Loucy (cell line): ENCODE results near the gene C1orf35.

Source experiments
- H2AFZ ChIP-seq: fragments of 200-600 bp; sonication (generic); 2 replicates; pipeline ENCODE4 v1.6.0; 2016; ENCODE audit warnings: antibody characterized with exemption, mild to moderate bottlenecking, low read length, moderate library complexity
- H3F3A ChIP-seq: fragments of 200-600 bp; 2 replicates; pipeline ENCODE4 v1.6.0; 2016; ENCODE audit warnings: antibody characterized with exemption, low read depth, mild to moderate bottlenecking
- H3K27me3 ChIP-seq: fragments of 200-600 bp; sonication (generic); 2 replicates; pipeline ENCODE4 v1.6.1; 2014; ENCODE audit warnings: low read length, mild to moderate bottlenecking; ENCODE audit not compliant: insufficient read depth, poor library complexity, severe bottlenecking
- H3K36me3 ChIP-seq: fragments of 200-600 bp; sonication (generic); 2 replicates; pipeline ENCODE4 v1.6.1; 2016; ENCODE audit warnings: low read length; ENCODE audit not compliant: insufficient read depth
- H3K4me1 ChIP-seq: fragments of 200-600 bp; sonication (generic); 2 replicates; pipeline ENCODE4 v1.5.1; 2014; ENCODE audit warnings: low read length, mild to moderate bottlenecking; ENCODE audit not compliant: insufficient read depth, poor library complexity, severe bottlenecking
- H3K4me2 ChIP-seq: fragments of 200-600 bp; sonication (generic); 2 replicates; pipeline ENCODE4 v1.6.0; 2014; ENCODE audit warnings: antibody characterized with exemption, low read length, low read depth, mild to moderate bottlenecking; ENCODE audit not compliant: poor library complexity, severe bottlenecking
- H3K4me3 ChIP-seq: fragments of 200-600 bp; sonication (generic); 2 replicates; pipeline ENCODE4 v1.5.1; 2014; ENCODE audit warnings: low read length, mild to moderate bottlenecking, mixed read lengths; ENCODE audit not compliant: poor library complexity, severe bottlenecking
- H3K79me2 ChIP-seq: fragments of 200-600 bp; sonication (generic); 2 replicates; pipeline ENCODE4 v1.6.1; 2014; ENCODE audit warnings: low read length; ENCODE audit not compliant: insufficient read depth
- H3K9ac ChIP-seq: fragments of 200-600 bp; sonication (generic); 2 replicates; pipeline ENCODE4 v1.6.0; 2014; ENCODE audit warnings: mild to moderate bottlenecking, low read depth, low read length, moderate library complexity; ENCODE audit not compliant: poor library complexity, severe bottlenecking
- H3K9me2 ChIP-seq: fragments of 200-600 bp; sonication (generic); replicated peaks from 2 replicates; pipeline ENCODE4 v1.6.1; 2016; ENCODE audit warnings: low read depth, low read length, mixed read lengths
- H3K9me3 ChIP-seq: fragments of 200-600 bp; sonication (generic); 2 replicates; pipeline ENCODE4 v1.6.1; 2014; ENCODE audit warnings: mild to moderate bottlenecking, antibody characterized with exemption, low read length, low read depth; ENCODE audit not compliant: insufficient read depth
- H4K20me1 ChIP-seq: fragments of 200-600 bp; sonication (generic); 2 replicates; pipeline ENCODE4 v1.6.0; 2014; ENCODE audit warnings: antibody characterized with exemption, low read length, mild to moderate bottlenecking; ENCODE audit not compliant: insufficient read depth, poor library complexity, severe bottlenecking
- EZH2phosphoT487 ChIP-seq: fragments of 200-600 bp; IDR thresholded peaks from 2 replicates; pipeline ENCODE4 v1.6.1; 2018; ENCODE audit warnings: antibody characterized with exemption, mild to moderate bottlenecking, moderate library complexity, borderline replicate concordance
- TF ChIP-seq, protein P1 (sequence below): fragments of 200-600 bp; sonication (generic); conservative IDR thresholded peaks from 2 replicates; pipeline ENCODE4 v1.5.1; 2014; ENCODE audit warnings: mild to moderate bottlenecking, antibody characterized with exemption, low read length

The C1orf35 gene

DNA sequence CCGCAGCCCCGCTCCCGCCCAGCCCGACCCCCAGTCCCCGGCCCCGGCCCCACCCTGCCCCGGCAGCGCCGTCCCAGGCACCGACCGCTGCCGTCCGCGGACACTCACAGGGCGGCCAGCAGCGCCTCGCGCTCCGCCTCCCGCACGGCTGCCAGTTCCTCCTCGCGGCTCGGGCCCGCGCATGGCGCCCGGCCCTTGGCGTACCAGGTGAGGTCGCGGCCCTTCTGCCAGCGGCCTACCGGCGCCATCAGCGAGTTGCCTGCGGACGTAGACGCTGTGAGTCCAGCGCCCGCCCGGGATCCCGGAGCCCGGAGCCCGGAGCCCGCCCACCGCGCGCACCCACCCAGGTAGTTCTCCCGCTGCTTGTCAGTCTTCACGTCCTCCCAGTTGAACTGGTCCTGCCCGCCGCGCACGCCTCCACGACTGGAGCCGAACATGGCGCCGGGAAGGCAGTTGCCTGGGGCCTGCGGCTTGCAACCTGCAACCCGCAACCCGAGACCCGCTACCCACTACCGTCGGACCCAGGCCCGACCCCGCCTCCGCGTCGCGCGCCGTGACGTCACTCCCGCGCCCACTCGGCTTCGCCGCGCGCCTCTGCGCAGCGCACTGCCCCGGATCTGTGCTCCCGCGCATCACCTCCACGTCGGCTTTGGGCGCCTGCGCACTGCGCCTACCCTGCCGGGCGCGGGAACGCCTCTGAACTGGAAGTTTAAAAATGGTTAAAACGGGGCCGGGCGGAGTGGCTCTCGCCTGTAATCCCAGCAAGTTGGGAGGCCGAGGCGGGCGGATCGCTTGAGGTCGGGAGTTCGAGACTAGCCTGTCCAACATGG, at the start of gene C1orf35:
TSS of gene C1orf35 (minus strand) at position 535 of the 830 bp plus-strand sequence. CDS start at position 437, 98 bp downstream.
- Histone ChIP-seq H3K4me2 (peak within 1 kb of the TSS; percentile 81), H3K9me2 (no peaks in the 10 kb centered on the region), H3K36me3 (peaks cover 30% of the 10 kb centered on the region; the same call in 1 of the 2 replicates), H3K9me3 (no peaks in the 10 kb centered on the region), H3K4me1 (peaks cover 8% of the 10 kb centered on the region), H3F3A (no peaks in the 10 kb centered on the region), H3K4me3 (peak within 1 kb of the TSS; percentile 89), H2AFZ (peak within 1 kb of the TSS; percentile 89), H3K79me2 (peaks cover 57% of the 10 kb centered on the region), H3K27me3 (no peaks in the 10 kb centered on the region), H3K9ac (peak within 1 kb of the TSS; percentile 80), H4K20me1 (peaks cover 41% of the 10 kb centered on the region)
- TF ChIP-seq EZH2phosphoT487, result no peak
- TF ChIP-seq, protein P1, sequence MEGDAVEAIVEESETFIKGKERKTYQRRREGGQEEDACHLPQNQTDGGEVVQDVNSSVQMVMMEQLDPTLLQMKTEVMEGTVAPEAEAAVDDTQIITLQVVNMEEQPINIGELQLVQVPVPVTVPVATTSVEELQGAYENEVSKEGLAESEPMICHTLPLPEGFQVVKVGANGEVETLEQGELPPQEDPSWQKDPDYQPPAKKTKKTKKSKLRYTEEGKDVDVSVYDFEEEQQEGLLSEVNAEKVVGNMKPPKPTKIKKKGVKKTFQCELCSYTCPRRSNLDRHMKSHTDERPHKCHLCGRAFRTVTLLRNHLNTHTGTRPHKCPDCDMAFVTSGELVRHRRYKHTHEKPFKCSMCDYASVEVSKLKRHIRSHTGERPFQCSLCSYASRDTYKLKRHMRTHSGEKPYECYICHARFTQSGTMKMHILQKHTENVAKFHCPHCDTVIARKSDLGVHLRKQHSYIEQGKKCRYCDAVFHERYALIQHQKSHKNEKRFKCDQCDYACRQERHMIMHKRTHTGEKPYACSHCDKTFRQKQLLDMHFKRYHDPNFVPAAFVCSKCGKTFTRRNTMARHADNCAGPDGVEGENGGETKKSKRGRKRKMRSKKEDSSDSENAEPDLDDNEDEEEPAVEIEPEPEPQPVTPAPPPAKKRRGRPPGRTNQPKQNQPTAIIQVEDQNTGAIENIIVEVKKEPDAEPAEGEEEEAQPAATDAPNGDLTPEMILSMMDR, result no peak

DNA sequence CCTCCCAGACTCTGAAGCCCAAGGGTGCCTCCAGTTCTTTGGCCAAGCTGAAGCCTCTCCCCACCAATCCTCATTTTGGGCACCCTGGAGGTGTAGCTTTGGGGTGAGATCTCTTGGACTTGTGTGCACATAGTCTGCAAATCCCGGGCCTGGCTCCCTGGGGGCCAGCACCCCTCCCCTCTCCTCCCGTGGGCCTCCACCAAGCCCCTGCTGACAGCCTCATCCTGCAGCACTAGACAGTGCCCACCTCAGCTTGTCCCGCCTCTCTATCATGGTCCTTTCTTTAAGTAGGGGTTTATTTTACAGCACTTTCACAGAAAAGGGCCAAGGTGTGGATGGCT, 49.8 kb upstream of the C1orf35 start:
- H2AFZ ChIP-seq, result no peak overlapping the region
- no peaks in the 10 kb centered on the region for H3K9me2 ChIP-seq
- H3K4me2 ChIP-seq, result no peak overlapping the region
- TF ChIP-seq, protein P1, result no peak
- no peak for TF ChIP-seq EZH2phosphoT487
- H3F3A ChIP-seq, result no peaks in the 10 kb centered on the region
- H3K9me3 ChIP-seq, result no peaks in the 10 kb centered on the region
- H3K79me2 ChIP-seq, result no peaks in the 10 kb centered on the region
- no peak overlapping the region for H3K4me3 ChIP-seq
- no peak overlapping the region for H3K9ac ChIP-seq
- peaks cover 6% of the 10 kb centered on the region for H4K20me1 ChIP-seq
- no peaks in the 10 kb centered on the region for H3K27me3 ChIP-seq
- H3K4me1 ChIP-seq, result peaks cover 3% of the 10 kb centered on the region
- peaks cover 11% of the 10 kb centered on the region; the same call in 1 of the 2 replicates for H3K36me3 ChIP-seq

DNA sequence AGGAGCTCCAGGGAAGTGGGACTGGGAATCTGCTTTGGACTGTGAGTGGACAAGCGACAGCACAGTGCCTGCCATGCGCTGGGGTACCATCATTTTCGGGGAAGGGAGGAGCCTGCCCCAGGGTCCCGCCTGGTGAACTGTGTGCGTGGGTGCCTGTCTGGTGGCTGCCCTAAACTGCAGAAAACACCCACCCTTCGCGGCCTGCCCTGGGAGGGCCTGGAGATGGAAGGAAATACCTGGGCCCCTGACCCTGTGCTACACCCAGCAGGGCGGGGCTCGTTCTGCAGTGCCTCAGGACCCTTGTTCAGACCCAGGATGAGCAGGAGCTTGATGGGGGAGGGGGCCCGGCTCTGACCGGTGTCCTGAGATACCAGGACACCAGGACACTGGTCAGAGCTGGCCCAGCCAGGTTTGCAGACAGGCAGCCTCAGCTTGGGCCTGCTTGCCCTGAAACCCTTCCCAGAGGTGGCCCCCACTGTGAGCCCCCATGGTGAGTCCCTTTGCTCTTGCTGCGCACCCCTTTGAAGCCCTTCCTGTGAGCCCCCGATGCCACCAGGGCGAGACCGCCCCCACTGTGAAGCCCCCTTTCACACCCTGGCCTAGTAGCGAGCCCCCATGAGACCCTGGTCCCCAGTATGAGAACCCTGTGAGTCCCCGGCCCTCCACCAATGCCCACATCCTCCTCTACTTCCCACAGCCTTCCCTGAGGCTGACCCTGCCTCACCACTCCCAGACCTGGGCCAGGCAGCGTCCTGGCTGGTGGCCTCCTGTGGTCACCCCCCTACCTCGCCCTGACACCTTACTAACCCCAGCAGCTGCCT, 49.2 kb upstream of the C1orf35 start:
- no peak overlapping the region for H3K4me2 ChIP-seq
- peaks cover under 1% of the 10 kb centered on the region; the same call in 1 of the 2 replicates for H3K79me2 ChIP-seq
- H3K9me2 ChIP-seq, result no peaks in the 10 kb centered on the region
- no peaks in the 10 kb centered on the region for H3K9me3 ChIP-seq
- TF ChIP-seq, protein P1, result no peak
- no peak for TF ChIP-seq EZH2phosphoT487
- H3K4me3 ChIP-seq, result no peak overlapping the region
- H3K36me3 ChIP-seq, result peaks cover 15% of the 10 kb centered on the region; the same call in 1 of the 2 replicates
- H3K9ac ChIP-seq, result no peak overlapping the region
- H2AFZ ChIP-seq, result no peak overlapping the region
- H3K4me1 ChIP-seq, result peaks cover 3% of the 10 kb centered on the region
- peaks cover 7% of the 10 kb centered on the region for H4K20me1 ChIP-seq
- no peaks in the 10 kb centered on the region for H3K27me3 ChIP-seq
- H3F3A ChIP-seq, result no peaks in the 10 kb centered on the region
